Subcutaneous adipose tissue (tissue), 4 donors: ENCODE results near the gene CXADR. TPM values are rescaled to one million over a fixed set of nuclear protein-coding genes. Genes with fewer than 3 reads are reported as not detected.

ENCODE experiments used
- CTCF ChIP-seq: fragments of 450-650 bp; IDR thresholded peaks from one replicate; pipeline ENCODE4 v1.5.1; 2016; ENCODE audit warnings: low read depth, mild to moderate bottlenecking, control low read depth, antibody characterized with exemption, moderate library complexity
- total RNA-seq, 4 donors: library from RNA; depleted of rRNA; stranded (reverse); fragments of >200 nt; gene quantifications; one replicate each; pipeline ENCODE4 v1.1.0, GENCODE V29; 2016

Gene CXADR
- total RNA-seq, 4 donors from 2014 or later = 0.22 to 4.9 (median 1.3) TPM; not detected in 1

DNA sequence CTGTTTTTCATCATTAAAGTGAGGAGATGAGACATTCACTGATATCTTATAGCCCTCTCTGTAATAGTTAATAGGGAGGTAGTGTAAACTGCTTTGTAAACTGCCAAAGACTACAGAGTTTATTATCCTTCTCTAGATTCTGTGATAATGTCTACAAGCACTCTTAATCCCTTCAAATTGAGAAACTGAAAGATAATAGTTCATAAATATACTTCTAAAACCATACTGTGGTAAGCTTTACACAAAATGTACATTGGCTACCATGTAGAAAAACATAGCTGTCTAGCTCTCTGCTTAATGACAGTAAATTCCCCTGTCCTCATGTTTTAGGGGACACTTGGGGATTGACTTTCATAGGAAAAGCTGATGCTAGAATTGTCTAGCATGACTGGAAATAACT lies 39.6 kb downstream of the CXADR start:
- TF ChIP-seq CTCF = no peak

DNA sequence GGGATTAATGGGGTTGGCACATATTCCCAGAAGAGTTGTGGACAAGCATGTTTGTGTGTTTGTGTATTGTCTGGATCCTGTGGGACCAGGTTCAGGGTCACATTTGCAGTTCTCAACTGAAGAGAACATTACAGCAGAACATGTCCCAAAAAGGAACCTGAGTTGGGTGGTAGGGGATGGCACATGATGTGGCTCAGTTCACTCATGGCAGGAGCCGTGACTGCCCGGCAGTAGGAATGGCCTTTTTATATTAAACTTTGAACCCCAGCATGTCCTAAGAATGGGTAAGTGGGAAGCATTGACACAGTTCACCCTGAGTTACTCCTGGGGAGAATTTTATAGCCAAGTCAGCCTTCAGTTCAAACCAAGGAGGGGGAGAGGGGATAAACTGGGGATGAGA lies 41.3 kb downstream of the CXADR start:
- no peak for TF ChIP-seq CTCF

- TF ChIP-seq CTCF = no peak
These were observed 42.0 kb downstream of the CXADR start for GRCh38 chr21:17554679-17555465.

- no peak for TF ChIP-seq CTCF
These were observed 47.7 kb downstream of the CXADR start for GRCh38 chr21:17560377-17561025.

DNA sequence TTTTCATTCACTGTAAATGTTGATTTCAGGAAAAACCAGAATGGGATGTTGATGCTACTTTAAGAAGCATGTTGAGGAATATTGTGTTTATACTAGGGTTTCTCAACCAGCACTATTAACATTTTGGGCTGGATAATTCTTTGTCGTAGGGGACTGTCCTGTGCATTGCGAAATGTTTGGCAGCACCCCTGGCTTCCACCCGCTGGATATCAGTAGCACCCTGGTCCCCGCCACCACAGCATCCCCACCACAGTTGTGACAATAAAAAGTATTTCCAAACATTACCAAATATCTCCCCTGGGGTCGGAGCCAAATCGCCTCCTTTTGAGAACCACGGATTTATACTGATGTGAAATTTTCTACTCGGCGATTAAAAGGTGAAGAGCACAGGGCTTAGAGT lies 57.9 kb downstream of the CXADR start:
- no peak for TF ChIP-seq CTCF

- TF ChIP-seq CTCF = no peak
These were observed 59.6 kb downstream of the CXADR start for GRCh38 chr21:17572431-17572830.

DNA sequence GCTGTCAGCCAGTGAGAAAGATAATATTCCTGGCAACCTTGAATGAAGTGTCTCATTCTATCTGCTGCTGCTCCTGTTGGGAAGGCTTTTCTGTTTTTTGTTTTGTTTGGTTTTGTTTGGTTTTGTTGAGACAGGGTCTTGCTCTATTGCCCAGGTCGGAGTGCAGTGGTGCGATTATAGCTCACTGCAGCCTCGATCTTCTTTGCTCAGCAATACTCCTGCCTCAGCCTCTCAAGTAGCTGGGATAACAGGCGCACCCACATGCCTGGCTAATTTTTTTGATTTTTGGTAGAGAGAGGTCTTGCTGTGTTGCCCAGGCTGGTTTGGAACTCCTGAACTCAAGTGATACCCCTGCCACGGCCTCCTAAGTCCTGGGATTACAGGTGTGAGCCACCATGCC lies 62.2 kb downstream of the CXADR start:
- TF ChIP-seq CTCF = no peak
